ENCODE data around the gene GPR137B. TPM values are rescaled to one million over a fixed set of nuclear protein-coding genes. Genes with fewer than 3 reads are reported as not detected.
A peak's percentile ranks its signal among the peaks of the same experiment; 100 is the strongest.
"Not testable (repeated sequence)": the region's sequence is repeated elsewhere in the genome, so short reads cannot be mapped to it uniquely, and the experiment has no call there.

GPR137B gene
- polyA plus RNA-seq, 1 donor, result 43.4 TPM

DNA sequence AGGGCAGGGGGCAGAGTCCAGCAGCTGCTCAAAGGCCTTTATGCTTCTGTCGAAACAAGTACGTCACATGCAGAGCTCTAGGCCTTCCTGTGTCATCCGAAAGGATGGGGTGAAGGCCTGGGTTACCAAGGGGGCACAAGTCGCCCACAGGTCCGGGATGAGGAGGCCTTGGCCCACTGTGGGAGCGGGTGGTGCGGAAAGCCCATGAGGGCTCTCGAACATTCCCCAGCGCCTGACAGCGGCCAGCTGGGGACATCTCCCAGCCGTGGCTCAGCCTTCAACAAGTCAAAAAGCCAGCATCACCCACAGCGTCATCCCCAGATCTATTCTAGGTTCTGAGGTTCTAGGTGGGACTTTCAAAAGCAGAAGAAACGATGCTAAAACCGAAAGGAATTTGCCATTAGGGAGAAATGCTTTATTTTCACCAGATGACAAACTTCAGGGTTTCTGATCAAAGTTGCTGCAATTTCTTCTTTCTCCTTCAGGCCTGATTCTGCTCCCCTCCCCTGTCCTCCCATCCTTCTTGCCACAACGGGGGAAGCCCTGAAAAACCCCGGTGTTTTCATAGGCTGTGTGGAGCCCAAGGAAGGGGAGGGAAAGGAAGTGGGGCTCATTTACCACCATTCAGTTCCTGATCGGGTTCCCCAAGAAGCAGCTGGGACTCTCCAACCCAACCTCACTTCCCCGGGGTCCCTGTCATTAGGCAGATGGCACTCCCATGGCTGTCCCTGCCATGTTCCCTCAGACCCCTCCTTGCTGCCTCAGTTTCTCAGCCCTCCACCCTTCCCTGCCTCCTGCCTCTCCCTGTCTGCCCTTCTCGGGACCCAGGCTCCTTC is 17.6 kb downstream of the GPR137B start:
- DNase-seq, result peak; percentile 70

DNA sequence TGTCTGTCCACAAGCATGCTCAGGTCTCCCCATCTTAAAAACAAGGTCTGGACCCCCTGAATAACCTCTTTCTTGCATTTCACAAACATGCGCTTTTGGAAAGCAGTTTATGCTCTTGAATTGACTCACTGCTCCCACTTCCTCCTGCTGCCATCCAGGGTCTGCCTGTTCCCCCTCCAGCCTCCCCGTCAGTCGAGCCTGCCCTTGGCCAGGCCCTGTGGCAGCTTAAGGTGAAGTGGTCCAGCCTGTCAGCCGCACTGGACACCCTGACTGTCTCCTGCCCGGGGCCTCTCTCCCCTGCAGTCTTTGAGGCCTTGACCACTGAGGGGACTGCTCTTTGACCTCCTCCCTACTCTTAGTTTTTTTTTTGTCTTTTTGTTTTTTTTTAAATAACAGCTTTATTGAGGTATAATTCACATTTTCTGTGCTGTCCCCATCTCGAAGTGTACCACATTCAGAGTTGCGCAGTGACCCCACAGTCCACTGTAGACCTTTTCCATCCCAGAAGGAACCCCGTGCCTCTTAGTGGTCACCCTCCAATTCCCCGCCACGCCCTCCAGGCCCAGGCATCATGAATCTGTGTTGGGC is 18.3 kb downstream of the GPR137B start:
- DNase-seq, result no peak

DNA sequence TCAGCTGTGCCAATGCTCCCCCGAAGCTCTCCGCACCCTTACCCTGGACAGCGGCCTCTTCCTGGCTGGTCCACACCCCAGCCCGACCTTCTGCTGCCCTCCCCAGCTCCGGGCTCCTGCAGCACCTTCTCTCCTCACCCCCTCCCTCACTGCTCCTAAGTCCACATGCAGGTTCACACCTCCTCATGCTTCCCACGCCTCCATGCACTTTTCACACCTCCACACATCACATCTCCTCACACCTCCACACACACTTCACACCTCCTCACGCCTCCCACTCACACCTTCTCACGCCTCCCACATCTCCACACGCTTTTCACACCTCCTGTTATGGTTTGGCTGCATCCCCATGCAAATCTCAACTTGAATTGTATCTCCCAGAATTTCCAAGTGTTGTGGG is 18.9 kb downstream of the GPR137B start:
- DNase-seq, result no peak

DNA sequence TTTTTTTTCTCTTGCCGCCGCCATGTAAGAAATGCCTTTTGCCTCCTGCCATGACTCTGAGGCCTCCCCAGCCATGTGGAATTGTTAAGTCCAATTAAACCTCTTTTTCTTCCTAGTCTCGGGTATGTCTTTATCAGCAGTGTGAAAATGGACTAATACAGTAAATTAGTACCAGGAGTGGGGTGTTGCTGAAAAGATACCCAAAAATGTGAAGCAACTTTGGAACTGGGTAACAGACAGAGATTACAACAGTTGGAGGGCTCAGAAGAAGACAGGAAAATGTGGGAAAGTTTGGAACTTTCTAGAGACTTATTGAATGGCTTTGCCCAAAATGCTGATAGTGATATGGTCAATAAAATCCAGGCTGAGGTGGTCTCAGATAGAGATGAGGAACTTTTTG is 19.4 kb downstream of the GPR137B start:
- DNase-seq, result not testable (repeated sequence)

DNA sequence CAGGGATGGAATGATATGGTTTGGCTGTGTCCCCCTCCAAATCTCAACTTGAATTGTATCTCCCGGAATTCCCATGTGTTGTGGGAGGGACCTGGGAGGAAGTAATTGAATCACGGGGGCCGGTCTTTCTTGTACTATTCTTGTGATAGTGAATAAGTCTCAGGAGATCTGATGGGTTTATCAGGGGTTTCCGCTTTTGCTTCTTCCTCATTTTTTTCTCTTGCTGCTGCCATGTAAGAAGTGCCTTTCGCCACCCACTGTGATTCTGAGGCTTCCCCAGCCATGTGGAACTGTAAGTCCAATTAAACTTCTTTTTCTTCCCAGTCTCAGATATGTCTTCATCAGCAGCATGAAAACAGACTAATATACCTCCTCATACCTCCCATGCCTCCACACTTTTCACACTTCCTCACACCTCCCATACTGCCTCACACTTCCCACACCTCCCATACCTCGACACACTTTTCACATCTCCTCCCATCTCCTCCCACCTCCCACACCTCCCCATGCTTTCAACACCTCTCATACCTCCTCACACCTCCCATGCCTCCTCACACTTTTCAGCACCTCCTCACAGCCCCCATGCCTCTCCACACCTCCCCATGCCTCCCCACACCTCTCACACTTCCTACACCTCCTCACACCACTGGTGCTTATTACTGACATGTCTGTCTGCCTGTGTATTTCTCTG is 21.3 kb downstream of the GPR137B start:
- no peak for DNase-seq

DNA sequence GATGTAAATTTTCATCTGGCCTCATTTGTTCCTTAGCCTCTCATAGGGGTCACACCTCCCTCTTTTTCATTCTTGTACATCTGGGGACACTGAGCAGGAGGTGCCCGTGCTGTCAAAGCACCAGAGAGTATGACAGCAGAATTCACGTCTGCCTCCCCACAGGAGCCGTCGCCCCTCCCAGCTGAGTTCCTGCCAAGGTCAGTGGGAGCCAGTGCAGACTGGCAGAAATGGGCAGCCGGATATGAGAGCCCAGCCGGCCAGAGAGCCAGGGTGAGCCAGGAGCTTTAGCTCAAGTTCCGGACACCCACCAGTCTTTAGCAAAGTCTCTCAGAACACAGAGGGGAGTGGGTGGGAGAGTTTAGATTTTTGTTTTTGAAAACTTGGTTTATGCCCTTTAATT is 21.9 kb downstream of the GPR137B start:
- no peak for DNase-seq

DNA sequence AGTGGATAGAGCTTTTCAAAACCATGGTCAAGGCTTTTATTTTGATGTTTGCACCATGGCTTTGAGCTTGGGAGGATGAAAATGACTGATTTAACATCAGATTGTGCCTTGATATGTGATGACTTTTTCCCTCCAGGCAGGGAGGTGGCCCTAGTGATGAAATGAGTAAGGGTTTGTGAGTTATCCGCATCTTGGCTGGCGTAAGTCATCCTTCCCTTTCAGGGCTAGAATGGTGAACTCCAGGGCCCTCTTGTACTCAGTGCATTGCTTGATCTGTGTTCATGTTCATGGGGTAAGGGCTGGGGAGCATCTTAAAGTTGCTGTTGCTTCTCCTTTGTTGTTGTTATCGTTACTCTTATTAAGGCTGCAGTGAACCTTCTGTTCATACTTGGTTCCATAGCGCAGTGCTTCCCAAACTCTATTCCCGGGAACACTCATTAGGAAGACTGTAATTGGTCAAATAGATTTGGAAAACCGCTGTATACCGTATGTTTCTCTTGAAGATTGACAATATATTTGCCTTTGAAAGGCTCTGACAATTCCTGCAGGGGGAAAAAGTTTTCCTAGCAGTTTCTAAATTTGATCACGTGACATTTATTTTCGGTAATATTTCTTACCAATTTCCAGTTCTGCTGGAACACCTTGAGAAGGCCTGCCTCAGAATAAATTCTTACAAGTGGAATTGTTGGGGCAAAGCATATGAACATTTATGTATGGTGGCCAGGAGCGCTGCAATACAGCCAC is 23.1 kb downstream of the GPR137B start:
- DNase-seq, result no peak

DNA sequence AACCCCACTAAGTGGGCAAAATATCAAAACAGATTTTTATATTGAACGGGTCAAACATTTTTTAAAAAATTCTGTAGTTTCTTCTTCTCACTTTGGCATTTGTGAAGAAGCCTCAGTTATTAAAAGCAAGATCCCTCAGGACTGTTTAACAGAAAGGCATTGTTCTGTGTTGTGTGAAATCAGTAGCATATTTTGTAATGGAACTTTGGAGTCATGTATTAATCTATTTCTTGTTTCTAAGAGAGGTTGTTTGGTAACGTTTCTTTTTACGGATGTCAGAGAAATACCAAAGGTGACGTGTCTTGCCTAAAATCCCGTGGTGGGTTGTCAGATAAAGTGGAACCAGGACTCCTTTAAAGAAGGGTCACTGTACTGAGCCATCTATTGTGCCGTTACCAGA is 23.7 kb downstream of the GPR137B start:
- no peak for DNase-seq

DNA sequence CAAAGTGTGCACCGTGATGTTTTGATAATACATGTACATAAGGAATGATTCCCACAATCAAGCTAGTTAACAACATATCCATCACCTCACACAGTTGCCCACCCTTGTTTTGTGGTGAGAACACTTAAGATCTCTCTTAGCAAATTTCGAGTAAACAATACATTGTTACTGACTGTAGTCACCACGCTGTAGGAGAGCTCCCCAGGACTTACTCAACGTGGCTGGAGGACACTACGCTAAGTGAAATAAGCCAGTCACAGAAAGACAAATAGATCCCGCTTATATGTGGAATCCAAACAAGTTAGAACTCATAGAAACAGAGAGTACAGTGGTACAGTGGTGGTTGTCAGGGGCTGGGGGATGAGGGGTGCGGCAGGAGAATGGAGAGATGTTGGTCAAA is 24.8 kb downstream of the GPR137B start:
- no peak for DNase-seq

DNA sequence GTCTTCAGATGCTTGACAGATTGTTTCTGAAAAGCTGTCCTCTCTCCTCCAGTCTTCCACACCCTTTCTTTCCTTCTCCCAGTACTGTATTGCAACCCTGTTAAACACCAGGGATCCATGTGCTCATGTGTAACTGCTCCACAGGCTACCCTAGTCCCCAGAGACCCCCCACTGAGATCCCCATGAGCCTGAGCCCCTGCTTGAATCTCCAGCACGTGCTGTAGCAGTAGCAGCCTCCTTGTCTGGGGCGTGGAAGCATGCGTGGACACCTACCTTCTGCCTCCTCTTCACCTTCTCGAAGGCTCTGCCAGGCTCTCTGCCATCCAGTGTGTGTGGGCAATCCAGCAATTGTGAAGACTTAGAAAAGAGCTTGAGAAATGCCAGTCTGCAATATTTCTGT is 25.2 kb downstream of the GPR137B start:
- no peak for DNase-seq

DNA sequence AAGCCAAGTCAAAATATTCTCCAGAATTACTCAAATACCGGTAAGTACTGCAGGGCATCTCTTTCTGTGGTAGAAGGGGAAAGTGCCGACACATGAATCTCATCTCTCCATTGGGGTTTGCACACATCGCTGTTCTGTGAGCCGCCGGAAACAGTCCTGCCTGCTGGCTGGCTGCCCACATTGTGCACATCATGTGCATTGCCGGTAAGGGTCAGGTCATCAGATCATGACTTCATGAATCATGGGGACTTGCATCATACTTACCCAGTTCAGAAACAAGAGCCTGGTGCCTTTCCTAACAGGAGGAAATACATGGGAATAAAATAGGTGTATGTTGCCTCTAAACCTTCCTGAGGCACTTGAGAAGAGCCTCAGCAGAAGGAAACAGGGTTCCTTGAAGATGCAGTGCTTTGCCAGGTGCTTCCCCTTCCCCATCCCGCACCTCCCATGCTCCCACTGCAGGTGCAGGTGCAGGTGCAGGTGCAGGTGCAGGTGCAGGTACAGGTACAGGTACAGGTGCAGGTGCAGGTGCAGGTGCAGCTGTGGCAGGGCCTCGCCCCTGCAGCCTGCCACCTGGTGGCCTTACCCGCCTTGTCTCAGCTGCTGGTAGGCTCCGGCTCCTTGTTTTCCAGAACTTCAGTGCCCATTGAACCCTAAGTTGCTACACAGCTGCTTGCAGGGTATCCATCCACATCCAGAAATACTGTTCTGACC is 26.5 kb downstream of the GPR137B start:
- no peak for DNase-seq

DNA sequence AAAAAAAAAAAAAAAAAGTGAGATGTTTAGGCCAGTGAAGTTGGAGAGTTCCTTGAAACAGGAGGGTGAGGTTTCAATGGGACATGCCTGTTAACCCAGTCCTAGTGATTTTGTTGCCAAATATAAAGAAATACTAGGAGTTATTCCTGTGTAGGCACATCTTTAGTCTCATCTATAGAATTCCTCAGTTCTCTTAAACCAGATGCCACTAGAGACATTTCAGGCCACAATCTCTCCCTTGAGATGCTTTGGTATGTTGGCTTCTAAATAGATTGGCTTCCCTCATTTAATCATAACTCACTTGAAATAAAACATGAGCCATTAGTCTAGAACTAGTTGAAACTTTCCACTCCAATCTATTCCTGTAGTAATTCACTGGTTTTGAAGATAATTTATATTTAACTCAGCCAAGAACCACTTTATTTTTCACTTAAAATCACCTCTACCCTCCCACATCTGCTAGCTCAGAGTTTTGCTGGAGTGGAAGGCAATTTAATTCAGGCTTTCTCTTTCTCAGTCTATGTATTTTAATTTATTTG is 29.8 kb downstream of the GPR137B start:
- DNase-seq, result no peak

DNA sequence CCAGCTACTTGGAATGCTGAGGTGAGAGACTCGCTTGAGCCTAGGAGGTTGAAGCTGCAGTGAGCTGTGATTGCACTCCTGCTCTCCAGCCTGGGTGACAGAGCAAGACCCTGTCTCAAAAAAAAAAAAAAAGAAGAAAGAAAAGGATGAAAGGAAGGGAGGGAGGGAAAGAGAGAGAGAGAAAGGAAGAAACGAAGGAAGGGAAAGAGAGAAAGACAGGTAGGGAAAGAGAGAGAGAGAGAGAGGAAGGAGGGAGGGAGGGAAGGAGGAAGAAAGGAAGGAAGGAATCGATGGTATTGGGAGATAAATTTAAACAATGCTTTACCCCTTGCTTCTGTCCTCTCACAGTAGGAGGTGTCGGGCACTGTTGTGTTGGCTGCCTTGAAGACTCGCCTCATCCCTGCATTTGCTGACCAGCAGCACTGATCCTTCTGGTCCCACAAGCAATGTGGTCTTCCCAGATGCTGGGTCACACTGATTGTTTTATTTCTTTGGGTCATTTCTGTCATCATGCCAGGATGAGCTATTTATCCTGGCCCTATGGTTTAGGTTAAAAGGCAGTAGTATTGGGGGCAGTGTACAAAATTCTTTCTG is 30.9 kb downstream of the GPR137B start:
- no peak for DNase-seq

DNA sequence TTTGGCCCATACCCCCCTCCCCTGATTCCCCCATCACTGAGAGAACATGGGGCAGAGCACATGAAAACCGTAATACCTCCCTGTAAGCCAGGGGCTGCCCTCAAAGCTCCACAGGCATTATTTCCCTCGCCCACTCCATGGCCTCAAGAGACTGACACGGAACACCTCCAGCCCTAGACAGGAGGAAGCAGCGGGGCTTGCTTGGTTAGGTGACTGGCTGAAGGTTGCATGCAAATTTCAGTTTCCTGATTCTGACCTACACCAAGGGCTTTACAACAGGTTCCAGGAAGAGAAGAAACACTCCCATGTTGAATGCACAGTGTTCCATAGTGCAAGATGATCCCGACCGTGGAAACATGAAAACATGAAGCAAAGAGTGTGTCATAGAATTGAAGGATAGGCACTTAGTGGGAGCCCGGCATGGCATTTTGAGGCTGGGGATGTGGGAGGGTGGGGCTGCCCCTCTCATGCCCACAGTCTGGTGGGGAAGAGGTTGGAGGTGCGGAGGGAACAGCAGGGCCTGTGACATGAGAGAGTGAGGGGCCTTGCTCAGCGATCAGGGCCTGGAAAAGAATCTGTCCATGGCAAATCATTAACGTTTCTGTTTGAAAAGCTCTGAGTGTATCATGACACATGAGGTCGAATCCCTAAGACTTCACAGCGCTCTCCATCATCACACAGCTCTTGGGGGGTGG is 33.5 kb downstream of the GPR137B start:
- no peak for DNase-seq

DNA sequence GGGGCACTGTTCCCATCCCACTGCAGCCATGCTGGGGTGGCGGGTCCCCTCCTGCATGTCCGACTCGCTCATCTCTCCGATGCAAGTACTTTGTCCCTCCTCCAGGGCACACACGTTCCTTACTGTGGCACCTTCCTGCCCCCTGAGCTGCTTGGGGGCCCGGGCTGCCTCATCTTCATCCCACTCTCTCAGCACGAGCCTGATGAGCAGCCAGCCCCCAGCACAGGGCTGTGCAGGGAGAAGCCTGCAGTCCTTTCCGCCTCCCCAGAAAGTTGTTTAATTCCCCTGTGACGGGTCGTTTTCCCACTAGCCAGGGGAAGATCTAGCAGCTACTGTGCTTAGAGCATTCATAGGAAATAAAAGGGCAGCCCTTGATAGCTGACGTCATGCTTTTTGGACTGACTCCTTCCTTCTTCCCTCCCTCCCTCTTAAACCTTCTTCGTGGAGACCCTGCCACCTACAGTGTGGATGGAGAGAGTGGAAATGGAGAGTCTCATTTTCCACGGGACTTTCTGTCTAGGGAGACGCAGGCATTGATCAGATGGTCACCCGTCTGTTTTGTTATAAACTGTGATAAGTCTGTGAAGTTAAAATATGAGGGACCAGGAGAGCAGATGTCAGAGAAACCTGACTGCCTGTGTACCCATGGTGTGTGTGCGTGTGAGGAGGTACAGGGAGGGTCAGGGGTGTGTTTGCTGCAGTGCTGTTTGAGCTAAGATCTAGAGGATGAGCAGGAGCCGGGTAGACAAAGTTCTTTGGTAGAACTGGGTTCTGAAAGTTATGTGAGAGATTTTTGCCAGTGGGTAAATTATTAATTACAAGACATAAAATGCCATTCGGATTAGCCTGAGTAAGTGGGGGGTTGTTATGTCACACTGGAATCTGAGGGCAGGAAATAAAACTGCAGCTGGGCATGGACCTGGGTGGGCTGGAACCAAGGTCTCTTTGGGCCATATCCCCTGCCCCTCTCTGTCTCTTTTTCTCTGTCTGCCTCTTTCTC is 34.3 kb downstream of the GPR137B start:
- DNase-seq, result peak; percentile 34

DNA sequence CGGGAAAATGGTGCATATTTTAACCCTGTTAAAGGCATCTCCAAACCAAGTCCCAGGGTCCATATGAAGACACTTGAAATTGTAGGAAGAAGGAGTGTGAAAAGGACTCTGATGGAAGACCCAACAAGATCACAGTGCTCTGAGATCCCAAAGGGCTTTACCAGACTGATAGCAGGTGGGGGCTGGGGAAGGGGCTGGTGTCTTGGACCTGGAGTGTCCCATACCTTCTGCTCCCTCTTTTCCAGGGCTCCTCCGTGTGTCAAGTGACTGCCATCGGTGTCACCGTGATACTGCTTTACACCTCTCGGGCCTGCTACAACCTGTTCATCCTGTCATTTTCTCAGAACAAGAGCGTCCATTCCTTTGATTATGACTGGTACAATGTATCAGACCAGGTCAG is 37.3 kb downstream of the GPR137B start:
- no peak for DNase-seq

DNA sequence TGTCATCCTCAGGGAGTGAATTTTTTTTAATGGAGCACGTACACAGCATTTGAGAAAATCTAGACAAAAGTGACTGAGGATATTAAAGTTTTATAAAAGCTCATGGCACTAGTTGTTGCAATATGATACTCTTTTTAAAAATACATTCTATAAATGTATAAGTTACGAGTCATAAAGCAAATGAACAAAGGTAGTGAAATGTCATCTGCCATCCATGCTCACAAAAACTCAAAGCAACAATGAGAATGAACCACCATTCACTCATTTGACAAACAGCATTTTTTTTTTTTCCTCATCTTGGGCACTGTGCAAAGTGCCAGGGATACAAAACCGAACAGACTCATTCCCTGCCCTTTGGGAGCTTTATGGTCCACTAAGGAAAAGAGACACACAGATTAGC is 38.7 kb downstream of the GPR137B start:
- no peak for DNase-seq

DNA sequence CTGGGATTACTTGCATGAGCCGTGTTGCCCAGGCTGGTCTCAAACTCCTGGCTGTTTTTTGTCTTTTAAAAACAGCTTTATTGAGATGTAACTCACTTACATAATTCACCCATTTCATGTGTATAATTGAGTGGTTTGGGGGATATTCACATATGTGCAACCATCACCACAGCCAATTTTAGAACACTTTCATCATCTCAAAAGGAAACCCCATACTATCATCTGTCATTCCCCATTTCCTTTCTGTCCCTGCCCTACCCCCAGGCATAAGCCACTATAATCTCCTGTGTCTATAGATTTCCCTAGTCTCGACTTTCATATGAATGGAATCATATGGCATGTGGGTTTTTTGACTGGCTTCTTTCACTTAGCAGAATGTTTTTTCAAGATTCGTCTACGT is 43.3 kb downstream of the GPR137B start:
- no peak for DNase-seq

DNA sequence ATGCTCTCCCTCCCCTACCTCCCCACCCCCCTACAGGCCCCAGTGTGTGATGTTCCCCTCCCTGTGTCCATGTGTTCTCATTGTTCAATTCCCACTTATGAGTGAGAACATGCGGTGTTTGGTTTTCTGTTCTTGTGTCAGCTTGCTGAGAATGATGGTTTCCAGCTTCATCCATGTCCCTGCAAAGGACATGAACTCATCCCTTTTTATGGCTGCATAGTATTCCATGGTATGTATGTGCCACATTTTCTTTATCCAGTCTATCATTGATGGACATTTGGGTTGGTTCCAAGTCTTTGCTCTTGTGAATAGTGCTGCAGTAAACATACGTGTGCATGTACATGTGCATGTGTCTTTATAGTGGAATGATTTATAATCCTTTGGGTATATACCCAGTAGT is 44.1 kb downstream of the GPR137B start:
- not testable (repeated sequence) for DNase-seq

All from left kidney (tissue), 2 donors.